OCI-LY1 (cell line): ENCODE results near the gene THSD7A.

ENCODE experiments used
- H2AFZ ChIP-seq: fragments of 200-600 bp; sonication (generic), shearing (Covaris generic); 2 replicates; pipeline ENCODE4 v1.6.0; 2014; ENCODE audit warnings: antibody characterized with exemption, mild to moderate bottlenecking, low read length
- H3F3A ChIP-seq: fragments of 200-600 bp; sonication (generic), shearing (Covaris generic); 2 replicates; pipeline ENCODE4 v1.6.0; 2014; ENCODE audit warnings: mild to moderate bottlenecking, antibody characterized with exemption, low read length, moderate library complexity; ENCODE audit not compliant: insufficient read depth
- H3K27ac ChIP-seq: fragments of 200-600 bp; sonication (generic); 2 replicates; pipeline ENCODE4 v1.5.1; 2014; ENCODE audit warnings: low read length, mixed run types, mild to moderate bottlenecking, low read depth; ENCODE audit not compliant: poor library complexity, severe bottlenecking
- H3K27me3 ChIP-seq: fragments of 200-600 bp; sonication (generic); 2 replicates; pipeline ENCODE4 v1.6.0; 2014; ENCODE audit warnings: antibody characterized with exemption, mild to moderate bottlenecking, low read length, moderate library complexity; ENCODE audit not compliant: insufficient read depth
- H3K36me3 ChIP-seq: fragments of 200-600 bp; sonication (generic); 2 replicates; pipeline ENCODE4 v1.6.1; 2014; ENCODE audit warnings: mild to moderate bottlenecking, antibody characterized with exemption, low read length, moderate library complexity, mixed read lengths; ENCODE audit not compliant: insufficient read depth
- H3K4me1 ChIP-seq: fragments of 200-600 bp; sonication (generic); 2 replicates; pipeline ENCODE4 v1.5.1; 2014; ENCODE audit warnings: mild to moderate bottlenecking, low read length, moderate library complexity; ENCODE audit not compliant: insufficient read depth, severe bottlenecking
- H3K4me2 ChIP-seq: fragments of 200-600 bp; sonication (generic), shearing (Covaris generic); 2 replicates; pipeline ENCODE4 v1.6.1; 2014; ENCODE audit warnings: low read length
- H3K4me3 ChIP-seq: fragments of 200-600 bp; sonication (generic); 2 replicates; pipeline ENCODE4 v1.5.1; 2014; ENCODE audit warnings: low read length, low read depth, mild to moderate bottlenecking, mixed read lengths; ENCODE audit not compliant: poor library complexity, severe bottlenecking
- H3K79me2 ChIP-seq: fragments of 200-600 bp; shearing (Covaris generic); 2 replicates; pipeline ENCODE4 v1.6.1; 2016; ENCODE audit warnings: mixed run types, low read length, mixed read lengths; ENCODE audit not compliant: insufficient read depth
- H3K9ac ChIP-seq: fragments of 200-600 bp; sonication (generic), shearing (Covaris generic); 2 replicates; pipeline ENCODE4 v1.6.1; 2014; ENCODE audit warnings: mild to moderate bottlenecking, low read length, mixed read lengths
- H3K9me2 ChIP-seq: fragments of 200-600 bp; sonication (generic), shearing (Covaris generic); 2 replicates; pipeline ENCODE4 v1.6.1; 2014; ENCODE audit warnings: low read depth, mild to moderate bottlenecking, low read length, mixed read lengths
- H3K9me3 ChIP-seq: fragments of 200-600 bp; shearing (Covaris generic); 2 replicates; pipeline ENCODE4 v1.6.1; 2014; ENCODE audit warnings: low read length, mixed read lengths
- H4K20me1 ChIP-seq: fragments of 200-600 bp; sonication (generic), shearing (Covaris generic); 2 replicates; pipeline ENCODE4 v1.6.0; 2016; ENCODE audit warnings: mild to moderate bottlenecking, low read length; ENCODE audit not compliant: insufficient read depth
- EZH2 ChIP-seq: fragments of 200-600 bp; sonication (generic), shearing (Covaris generic); IDR thresholded peaks from 2 replicates; pipeline ENCODE4 v1.8.0; 2017; ENCODE audit warnings: borderline replicate concordance, mixed run types, mild to moderate bottlenecking, antibody characterized with exemption, low read length, moderate library complexity, mixed read lengths
- TF ChIP-seq, protein P1 (sequence below): fragments of 200-600 bp; sonication (generic), shearing (Covaris generic); IDR thresholded peaks from 2 replicates; pipeline ENCODE4 v1.5.1; 2017; ENCODE audit warnings: mild to moderate bottlenecking, antibody characterized with exemption, low read length, moderate library complexity, mixed read lengths

THSD7A gene

DNA sequence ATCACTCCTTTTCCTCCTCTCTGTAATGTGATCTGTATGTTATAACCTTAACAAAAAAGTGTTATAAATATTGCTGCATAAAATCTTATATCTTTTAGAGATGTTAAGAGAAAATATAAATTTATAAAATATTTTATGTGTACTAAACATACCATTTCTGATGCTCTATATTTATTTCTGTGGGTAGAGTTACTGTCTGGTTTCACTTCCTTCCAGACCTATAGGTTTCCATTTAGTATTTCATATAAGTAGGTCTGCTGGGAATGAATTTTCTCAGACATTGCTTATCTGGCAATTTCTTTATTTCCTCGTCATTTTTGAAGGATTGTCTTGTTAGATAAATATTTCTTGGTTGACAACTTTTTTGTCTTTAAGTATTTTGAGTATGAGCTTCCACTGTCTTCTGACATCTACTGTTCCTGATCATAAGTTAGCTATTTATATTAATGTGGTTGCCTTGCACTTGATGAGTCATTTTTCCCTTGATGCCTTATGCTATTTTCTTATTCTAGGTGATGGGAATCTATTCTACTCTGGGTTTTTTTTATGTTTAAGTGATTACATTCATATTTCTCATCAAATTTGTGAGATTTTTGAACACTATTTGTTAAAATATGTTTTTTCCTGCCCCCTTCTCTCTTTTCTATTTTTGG is 11.2 kb upstream of the THSD7A start:
- no peaks in the 10 kb centered on the region for H3K79me2 ChIP-seq
- no peak overlapping the region for H3K9ac ChIP-seq
- no peaks in the 10 kb centered on the region for H3K27me3 ChIP-seq
- no peak overlapping the region for H3K27ac ChIP-seq
- H2AFZ ChIP-seq: no peak overlapping the region
- H3K4me2 ChIP-seq: no peak overlapping the region
- no peaks in the 10 kb centered on the region for H3K9me3 ChIP-seq
- no peaks in the 10 kb centered on the region; the same call in 1 of the 2 replicates for H3K9me2 ChIP-seq
- no peak overlapping the region for H3K4me3 ChIP-seq
- H4K20me1 ChIP-seq: no peaks in the 10 kb centered on the region
- H3F3A ChIP-seq: no peaks in the 10 kb centered on the region
- no peaks in the 10 kb centered on the region for H3K36me3 ChIP-seq
- no peaks in the 10 kb centered on the region for H3K4me1 ChIP-seq
- TF ChIP-seq, protein P1, sequence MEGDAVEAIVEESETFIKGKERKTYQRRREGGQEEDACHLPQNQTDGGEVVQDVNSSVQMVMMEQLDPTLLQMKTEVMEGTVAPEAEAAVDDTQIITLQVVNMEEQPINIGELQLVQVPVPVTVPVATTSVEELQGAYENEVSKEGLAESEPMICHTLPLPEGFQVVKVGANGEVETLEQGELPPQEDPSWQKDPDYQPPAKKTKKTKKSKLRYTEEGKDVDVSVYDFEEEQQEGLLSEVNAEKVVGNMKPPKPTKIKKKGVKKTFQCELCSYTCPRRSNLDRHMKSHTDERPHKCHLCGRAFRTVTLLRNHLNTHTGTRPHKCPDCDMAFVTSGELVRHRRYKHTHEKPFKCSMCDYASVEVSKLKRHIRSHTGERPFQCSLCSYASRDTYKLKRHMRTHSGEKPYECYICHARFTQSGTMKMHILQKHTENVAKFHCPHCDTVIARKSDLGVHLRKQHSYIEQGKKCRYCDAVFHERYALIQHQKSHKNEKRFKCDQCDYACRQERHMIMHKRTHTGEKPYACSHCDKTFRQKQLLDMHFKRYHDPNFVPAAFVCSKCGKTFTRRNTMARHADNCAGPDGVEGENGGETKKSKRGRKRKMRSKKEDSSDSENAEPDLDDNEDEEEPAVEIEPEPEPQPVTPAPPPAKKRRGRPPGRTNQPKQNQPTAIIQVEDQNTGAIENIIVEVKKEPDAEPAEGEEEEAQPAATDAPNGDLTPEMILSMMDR: no peak
- no peak for TF ChIP-seq EZH2

GRCh38 chr7:11841657-11842056 is 9.7 kb upstream of the THSD7A start:
- no peaks in the 10 kb centered on the region for H3K9me3 ChIP-seq
- H3K27me3 ChIP-seq: no peaks in the 10 kb centered on the region
- H2AFZ ChIP-seq: no peak overlapping the region
- H3F3A ChIP-seq: no peaks in the 10 kb centered on the region
- no peak overlapping the region for H3K27ac ChIP-seq
- no peak overlapping the region for H3K9ac ChIP-seq
- H3K79me2 ChIP-seq: no peaks in the 10 kb centered on the region
- no peak overlapping the region for H3K4me3 ChIP-seq
- no peaks in the 10 kb centered on the region for H3K36me3 ChIP-seq
- no peaks in the 10 kb centered on the region for H3K4me1 ChIP-seq
- no peaks in the 10 kb centered on the region; the same call in 1 of the 2 replicates for H3K9me2 ChIP-seq
- no peak overlapping the region for H3K4me2 ChIP-seq
- no peaks in the 10 kb centered on the region for H4K20me1 ChIP-seq
- TF ChIP-seq, protein P1: no peak
- TF ChIP-seq EZH2: no peak

DNA sequence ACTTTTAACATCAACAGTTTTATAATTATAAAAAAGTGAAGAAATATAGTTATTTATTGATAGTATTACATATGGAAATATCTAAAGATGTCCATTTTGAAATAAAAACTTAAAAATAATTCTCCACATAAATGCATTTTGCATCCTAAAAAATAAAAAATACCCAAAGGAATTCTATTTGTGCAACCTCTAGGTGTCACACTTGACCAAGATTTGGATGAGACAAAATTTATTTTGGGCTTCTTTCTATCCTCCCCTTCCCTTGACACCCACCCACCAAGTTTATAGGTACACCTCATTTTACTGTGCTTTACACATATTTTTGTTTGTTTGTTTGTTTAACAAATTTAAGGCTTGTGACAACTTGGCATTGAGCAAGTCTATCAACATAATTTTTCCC is 3.3 kb upstream of the THSD7A start:
- Histone ChIP-seq H3K9me3 (no peaks in the 10 kb centered on the region), H3K4me3 (no peak overlapping the region), H3K4me1 (no peaks in the 10 kb centered on the region), H3K4me2 (no peak overlapping the region), H3K36me3 (no peaks in the 10 kb centered on the region), H4K20me1 (no peaks in the 10 kb centered on the region), H3F3A (no peaks in the 10 kb centered on the region), H3K27ac (no peak overlapping the region), H3K27me3 (no peaks in the 10 kb centered on the region), H2AFZ (no peak overlapping the region), H3K79me2 (no peaks in the 10 kb centered on the region), H3K9ac (no peak overlapping the region), H3K9me2 (no peaks in the 10 kb centered on the region)
- no peak for TF ChIP-seq EZH2
- TF ChIP-seq, protein P1: peak; percentile 39; the same call in 1 of the 2 replicates
